ENCODE results near the gene CIAPIN1.

CIAPIN1 gene

GRCh38 chr16:57476546-57477410 is 29.6 kb upstream of the CIAPIN1 start:
- DNase-seq (ENCODE audit: low read depth), result no peak

GRCh38 chr16:57475711-57476339 is 28.6 kb upstream of the CIAPIN1 start:
- peak; percentile 84 for DNase-seq (ENCODE audit: low read depth)

DNA sequence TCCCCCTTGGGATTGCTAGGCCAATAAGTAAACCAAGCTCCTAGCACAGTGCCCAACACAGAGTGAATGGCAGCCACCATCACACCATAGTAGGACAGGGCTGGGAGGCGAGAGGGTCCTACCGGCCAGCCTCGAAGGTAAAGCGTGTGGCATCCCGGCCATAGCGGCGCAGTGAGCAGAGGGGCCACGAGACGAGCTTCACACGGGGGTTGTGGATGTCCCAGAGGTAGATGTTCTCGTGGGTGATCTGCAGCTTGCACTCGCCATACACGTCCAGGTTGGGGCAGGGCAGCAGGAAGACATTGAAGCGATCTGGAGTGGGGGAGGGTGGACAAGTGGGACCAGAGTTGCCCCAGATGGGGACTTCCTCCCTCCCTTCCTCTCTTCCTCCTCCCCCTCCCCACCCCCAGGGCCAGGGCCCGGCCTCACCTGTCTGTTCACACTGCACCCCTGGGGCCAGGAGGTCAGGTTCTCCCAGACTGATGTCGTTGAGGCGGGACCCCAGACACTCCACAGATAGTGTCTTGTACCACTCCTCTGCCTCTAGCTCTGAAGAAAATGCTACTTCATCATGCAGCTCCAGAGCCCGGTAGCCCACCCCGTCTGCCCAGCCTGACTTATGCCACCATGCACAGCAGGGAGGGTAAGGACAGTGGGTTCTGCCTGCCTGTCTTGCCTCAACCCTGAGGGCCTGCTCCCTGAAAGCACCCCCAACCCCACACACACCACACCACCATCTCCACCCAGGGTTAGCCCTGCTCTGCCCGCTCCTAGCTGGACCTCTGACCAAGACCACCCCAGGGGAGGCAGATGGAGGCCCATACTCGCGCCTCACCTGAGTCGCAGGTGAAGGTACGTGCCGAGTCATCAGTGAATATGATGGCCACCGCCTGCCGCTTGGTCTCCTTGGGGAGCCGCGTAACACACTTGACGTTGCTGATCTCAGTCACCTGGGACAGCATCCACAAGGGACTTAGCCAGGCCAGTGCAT is 27.8 kb upstream of the CIAPIN1 start:
- no peak for DNase-seq (ENCODE audit: low read depth)

GRCh38 chr16:57473906-57474305 is 26.7 kb upstream of the CIAPIN1 start:
- no peak for DNase-seq (ENCODE audit: low read depth)

DNA sequence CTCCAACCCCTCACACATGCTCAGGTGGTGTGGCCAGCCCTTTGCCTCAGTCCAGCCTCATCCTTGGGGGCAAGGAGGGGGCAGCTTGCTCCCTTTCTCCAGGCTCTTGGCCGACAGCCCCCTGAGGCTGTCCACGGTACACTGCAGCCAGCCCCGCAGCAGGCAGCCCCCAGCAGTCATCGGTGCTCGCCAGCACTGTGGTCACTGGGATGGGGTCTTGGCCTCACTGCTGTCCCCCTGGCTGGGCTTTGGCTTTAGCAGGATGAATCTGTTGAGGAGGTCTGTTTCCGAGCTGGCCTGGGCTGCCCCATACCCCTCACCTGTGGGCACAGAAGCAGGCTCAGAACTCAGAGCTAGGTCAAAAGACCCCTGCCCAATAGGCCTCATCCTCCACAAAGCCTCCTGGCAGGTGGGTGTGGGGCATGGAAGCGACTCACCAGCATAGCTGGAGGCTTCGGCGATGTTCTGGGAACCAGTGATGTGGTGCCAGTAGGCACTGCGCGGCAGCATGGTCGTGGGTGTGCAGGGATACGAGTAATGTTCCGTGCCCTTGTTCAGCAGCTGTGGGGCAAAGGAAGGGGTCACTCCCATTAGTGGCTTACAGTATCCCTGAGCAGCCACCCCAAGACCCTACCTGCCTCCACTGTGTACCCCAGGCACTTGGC is 26.1 kb upstream of the CIAPIN1 start:
- DNase-seq (ENCODE audit: low read depth), result no peak

GRCh38 chr16:57472665-57473060 is 25.5 kb upstream of the CIAPIN1 start:
- DNase-seq (ENCODE audit: low read depth), result no peak

DNA sequence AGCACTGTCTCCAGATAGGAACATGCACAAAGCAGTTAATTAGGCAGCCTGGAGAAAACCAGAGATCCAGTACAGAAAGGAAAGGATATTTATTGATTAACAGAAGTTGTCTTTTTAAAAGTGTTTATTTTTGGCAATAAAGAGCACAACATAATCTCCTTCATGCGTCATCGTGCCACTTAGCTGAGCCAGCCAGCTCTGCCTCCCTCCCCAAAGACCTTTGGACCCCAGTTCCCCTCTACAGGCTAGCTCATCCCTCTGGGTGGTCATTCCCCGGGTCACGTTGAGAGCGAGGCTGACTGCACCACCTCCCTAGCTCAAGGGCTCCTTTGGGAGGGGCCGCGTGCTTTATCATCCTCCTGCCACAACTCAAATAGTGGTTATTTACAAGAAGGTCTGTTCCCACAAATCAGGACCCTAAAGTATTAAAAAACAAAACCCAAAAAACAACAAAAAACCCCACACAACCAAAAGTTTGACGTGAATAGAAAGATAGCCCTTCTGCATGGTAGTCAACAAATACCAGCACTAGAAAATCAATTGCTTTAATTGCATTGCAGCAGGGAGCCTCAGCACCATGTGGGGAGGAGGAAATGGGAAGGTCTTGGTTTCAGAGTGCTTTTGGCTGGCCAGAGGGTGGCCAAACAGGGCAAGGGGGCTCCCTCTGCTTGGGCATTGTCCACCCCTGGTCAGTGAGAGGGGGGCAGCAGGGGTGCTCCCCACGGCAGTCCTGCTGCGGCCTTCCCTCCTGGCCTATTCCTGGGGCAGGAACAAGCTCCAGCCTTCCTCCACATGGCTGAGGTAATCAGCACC is 24.9 kb upstream of the CIAPIN1 start:
- no peak for DNase-seq (ENCODE audit: low read depth)

DNA sequence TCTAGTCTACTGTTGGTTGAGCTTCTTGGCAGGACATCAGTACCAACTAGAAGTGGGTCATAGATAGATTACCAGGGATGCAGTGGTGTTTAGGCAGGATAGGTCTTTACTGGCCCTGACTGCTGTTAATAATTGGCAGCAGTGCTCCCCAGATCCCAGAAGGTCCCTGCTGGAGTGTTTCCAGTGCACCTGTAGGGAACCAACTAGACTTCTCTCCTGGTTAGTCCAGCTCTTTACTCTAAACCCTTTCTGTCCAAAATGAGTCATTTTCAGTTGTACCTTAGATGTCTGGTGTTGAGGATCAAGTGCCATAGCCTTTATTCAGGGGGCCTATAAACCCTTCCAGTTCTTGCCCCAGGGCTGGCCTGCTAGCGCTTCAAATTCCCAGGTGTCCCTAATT is 24.0 kb upstream of the CIAPIN1 start:
- no peak for DNase-seq (ENCODE audit: low read depth)

- DNase-seq (ENCODE audit: low read depth), result no peak
These were observed 23.5 kb upstream of the CIAPIN1 start for GRCh38 chr16:57470711-57471110.

GRCh38 chr16:57469917-57470470 is 22.8 kb upstream of the CIAPIN1 start:
- no peak for DNase-seq (ENCODE audit: low read depth)

- no peak for DNase-seq (ENCODE audit: low read depth)
These were observed 21.9 kb upstream of the CIAPIN1 start for GRCh38 chr16:57469046-57469445.

GRCh38 chr16:57468346-57468745 is 21.2 kb upstream of the CIAPIN1 start:
- DNase-seq (ENCODE audit: low read depth), result no peak

DNA sequence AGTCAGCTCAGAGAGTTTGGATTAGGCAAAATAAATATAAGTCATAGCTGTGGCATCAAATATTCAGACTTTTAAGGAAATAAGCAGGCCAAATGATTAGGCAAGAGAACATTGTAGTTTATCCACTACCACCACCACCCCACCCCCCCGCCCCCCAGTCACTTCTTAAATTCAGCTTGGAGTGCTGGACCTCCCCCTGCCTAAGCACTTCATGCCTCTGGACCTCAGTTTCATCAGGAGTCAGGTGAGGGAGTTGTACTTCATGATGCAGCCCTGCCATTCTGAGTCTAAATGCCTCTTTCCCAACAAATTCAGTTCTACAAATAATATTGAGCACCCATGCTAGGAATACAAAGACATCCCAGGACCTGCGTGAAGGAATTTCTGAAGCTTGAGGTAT is 17.3 kb upstream of the CIAPIN1 start:
- no peak for DNase-seq (ENCODE audit: low read depth)

DNA sequence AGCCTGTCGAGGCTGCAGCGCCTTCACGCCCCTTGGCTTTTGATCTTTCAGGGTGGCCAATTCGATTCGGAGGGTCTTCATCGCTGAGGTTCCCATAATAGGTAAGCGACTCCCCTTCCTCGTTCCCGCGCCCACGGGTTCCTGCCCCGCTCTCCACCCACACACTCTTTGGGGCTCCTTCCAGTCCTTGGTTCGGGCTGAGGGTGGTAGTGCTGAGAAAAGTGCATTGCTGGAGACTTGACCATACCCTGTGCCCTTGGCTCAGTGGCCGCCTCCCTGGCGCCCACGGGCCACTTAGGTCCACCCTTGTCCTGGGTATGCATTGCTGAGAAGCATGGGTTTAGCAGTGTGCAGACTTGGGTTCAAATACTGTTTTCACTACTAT is 15.8 kb upstream of the CIAPIN1 start:
- DNase-seq (ENCODE audit: low read depth), result no peak

GRCh38 chr16:57462209-57462977 is 15.2 kb upstream of the CIAPIN1 start, which contains the start of gene POLR2C:
POLR2C (plus strand) TSS chr16:57462679; CDS start chr16:57462725, 46 bp downstream.
- DNase-seq (ENCODE audit: low read depth), result peak; percentile 90

DNA sequence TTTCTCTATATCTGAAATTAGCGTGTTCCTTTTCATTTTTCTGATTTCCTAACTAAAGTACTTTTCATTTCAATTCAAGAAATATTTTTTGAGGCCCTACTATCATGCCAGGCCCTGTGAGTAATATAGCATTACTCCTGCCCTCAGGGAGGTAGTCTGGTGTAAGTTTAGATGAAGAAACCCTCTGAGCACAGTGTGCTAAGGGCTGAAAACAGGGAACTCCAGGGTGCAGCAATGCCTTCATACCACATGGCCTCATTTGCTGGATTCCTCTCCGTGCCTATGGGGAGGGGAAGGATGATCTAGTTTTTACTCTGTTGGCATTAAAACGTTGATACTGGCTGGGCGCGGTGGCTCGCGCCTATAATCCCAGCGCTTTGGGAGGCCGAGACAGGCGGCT is 4.8 kb upstream of the CIAPIN1 start:
- no peak for DNase-seq (ENCODE audit: low read depth)

DNA sequence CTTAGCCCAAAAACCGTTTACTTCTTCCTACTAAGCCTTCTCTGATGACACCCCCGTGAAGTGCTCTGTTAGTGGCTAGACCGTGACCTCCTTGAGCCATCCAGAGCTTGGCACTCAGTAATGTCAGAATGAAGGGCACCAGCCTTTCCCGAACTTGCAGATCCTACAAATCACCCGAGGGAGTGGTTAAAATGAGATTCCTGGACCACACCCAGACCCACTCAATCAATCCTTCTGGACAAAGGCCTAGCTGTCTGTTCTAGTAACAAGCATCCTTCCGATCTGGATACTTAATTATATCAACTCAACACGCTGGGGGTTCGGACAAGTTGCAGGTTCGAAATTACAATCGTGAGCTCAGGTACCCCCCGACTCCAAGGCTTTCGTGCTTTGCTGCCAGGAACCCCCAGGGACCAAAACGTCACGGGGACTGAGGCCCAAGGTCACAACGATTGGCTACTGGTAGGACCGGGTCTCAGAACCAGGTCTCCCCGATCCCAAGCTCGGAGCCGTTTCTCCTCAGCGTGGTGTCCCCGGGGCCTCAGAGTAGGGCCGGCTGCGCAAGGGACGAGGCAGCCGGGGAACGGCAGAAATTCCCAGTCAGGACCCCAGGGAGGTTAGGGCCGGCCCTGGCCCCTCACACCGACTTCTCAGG is 527 bp downstream of the CIAPIN1 start:
- no peak for DNase-seq (ENCODE audit: low read depth)

GRCh38 chr16:57445510-57445909 is 1.7 kb downstream of the CIAPIN1 start:
- DNase-seq (ENCODE audit: low read depth), result no peak

GRCh38 chr16:57444711-57445110 is 2.5 kb downstream of the CIAPIN1 start:
- no peak for DNase-seq (ENCODE audit: low read depth)

Measured in activated T-cell treated with anti-CD3 and anti-CD28 coated beads for 48 hours (primary cell).